NK-92 treated with Interleukin-12 subunit alpha and Interleukin-12 subunit beta, amount 100 ng/mL, for 24 hours (cell line): ENCODE data around the gene COX4I1.

ENCODE experiments used
- DNase-seq: peaks from one replicate; lab custom pipeline; 2025; lab: John Stamatoyannopoulos, UW

Gene COX4I1

GRCh38 chr16:85840801-85841200, 41.3 kb downstream of the COX4I1 start:
- no peak for DNase-seq

GRCh38 chr16:85842435-85842834, 42.9 kb downstream of the COX4I1 start:
- no peak for DNase-seq

DNA sequence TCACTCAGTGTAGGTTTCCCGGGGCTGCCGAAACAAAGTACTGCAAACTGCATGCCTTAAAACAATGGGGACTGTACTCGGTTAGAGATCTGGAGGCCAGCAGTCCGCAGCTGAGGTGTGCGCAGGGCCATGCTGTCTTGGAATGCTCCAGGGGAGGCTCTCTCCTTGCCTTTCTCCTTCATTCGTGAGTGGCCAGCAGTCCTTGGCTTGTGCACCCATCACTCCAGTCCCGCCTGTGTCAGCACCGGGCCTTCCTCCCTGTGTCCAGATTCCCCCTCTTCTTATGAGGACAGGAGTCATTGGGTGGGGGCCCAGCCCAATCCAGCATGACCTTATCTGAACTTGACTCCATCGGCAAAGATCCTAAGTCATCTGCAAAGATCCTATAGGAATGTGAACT, 43.4 kb downstream of the COX4I1 start:
- DNase-seq: no peak

GRCh38 chr16:85843471-85844168, 44.1 kb downstream of the COX4I1 start:
- DNase-seq: no peak

DNA sequence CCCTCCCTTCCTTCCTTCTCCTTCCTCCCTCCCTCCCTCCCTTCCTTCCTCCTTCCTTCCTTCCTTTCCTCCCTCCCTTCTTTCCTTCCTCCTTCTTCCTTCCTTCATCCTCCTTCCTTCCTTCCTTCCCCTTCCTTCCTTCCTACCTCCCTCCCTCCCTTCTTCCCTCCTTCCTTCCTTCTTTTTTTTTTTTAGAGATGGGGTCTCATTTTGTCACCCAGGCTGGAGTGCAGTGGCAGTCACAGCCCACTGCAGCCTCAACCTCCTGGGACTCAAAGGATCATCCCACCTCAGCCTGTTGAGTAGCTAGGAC, 44.6 kb downstream of the COX4I1 start:
- no peak for DNase-seq

GRCh38 chr16:85844786-85845185, 45.3 kb downstream of the COX4I1 start:
- no peak for DNase-seq

DNA sequence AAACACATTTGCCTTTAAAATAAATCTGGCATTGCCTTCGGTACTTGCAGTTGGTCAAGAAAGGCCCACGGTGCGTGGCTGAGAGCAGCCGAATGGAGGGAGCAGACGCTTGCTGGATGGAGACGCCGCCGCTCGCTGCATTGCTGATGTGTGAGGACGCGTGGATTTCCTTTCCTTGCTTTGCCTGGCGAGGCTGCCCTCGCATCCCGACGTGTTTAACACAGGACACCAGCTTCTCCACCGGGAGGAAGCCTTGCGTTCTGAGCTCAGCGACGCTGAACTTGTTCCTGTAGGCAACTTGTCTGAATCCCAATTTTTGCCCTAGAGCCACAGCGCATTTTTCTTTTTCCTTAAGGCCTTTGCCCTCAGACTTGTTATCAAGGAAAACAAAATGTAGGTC, 45.8 kb downstream of the COX4I1 start:
- DNase-seq: no peak

GRCh38 chr16:85846461-85846860, 47.0 kb downstream of the COX4I1 start:
- no peak for DNase-seq

- DNase-seq: no peak
These were observed 47.5 kb downstream of the COX4I1 start for GRCh38 chr16:85847036-85847435.

GRCh38 chr16:85847681-85848601, 48.4 kb downstream of the COX4I1 start:
- DNase-seq: no peak

GRCh38 chr16:85848986-85849385, 49.5 kb downstream of the COX4I1 start:
- no peak for DNase-seq

- no peak for DNase-seq
These were observed 49.9 kb downstream of the COX4I1 start for GRCh38 chr16:85849388-85849787.

DNA sequence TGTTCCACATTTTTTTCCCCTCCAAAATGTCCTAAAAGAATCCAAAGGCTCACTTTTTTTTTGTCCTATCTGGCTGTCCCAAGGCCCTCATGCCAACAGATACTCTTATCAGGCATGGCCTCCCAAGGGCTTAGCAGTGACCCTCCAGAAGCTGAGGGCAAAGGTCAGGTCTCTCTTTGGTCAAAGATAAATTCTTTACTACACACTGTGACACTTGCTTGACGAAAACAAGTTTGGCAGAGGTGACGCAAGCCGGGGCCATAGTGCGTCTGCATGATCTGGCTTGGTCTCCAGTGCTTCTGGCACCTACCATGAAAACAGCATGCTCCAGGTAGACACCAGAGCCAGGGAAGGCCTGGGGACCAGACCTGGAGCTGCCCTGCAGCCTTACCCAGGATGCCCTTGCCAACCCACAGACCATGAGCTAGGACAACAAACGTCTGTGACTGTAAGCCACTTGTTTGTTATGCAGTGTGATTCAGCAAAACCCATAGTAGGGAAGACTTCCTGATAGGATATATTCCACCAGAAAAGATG, 50.9 kb downstream of the COX4I1 start:
- DNase-seq: no peak

DNA sequence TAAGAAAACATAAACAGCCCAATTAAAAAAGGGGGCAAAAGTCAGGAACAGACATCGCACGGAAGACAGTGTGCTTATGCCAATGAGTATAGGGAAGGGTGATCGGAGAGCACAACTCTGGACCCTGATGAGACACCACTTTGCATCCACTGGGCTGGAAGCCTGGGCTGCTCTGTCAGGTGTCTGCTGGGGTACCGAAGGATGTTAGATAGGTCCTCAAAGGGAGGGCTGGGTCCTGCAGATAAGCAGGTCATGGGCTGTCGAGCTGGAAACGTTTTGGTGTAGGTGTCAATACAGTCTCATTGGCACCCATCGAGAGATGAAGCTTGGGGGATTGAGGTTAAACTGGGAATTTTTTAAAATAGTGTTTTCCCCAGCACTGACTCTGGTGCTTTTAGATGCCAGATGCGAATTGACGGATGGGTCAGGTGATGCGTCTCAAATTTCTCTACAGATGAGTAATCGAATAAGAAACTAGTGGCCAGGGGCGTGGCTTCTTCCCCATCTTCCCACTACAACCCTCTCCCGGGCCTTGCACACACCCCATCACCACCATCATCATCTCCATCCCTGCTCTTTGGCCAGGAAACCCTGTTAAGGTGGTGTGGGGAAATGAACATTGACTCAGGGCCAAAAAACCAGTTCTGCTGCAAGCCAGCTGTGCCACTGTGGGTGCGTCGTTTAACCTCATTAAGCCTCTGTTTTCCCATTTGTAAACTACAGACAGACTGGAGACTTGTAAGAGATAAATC, 51.7 kb downstream of the COX4I1 start:
- no peak for DNase-seq

GRCh38 chr16:85853547-85854545, 54.4 kb downstream of the COX4I1 start:
- no peak for DNase-seq

- no peak for DNase-seq
These were observed 55.4 kb downstream of the COX4I1 start for GRCh38 chr16:85854935-85855334.

GRCh38 chr16:85856079-85856478, 56.6 kb downstream of the COX4I1 start:
- peak; percentile 12 for DNase-seq

DNA sequence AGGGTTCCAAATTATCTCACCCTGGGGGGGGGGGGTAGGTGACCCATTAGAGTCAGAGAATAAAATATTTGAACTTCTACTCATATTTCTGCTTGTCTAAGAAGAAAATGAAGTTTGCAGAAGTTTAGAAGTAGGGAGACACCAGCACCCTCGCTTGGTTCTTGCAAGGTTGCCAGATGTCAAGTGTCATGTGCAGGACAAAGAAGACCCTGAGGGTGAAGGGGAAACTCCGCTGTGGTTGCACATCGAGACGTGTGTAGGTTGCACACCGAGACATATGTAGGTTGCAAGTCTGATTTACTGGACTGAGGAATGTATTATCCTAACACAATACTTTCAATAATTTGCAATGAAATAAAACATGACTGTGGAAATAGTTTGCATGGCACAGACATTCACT, 57.1 kb downstream of the COX4I1 start:
- DNase-seq: no peak
